GM18858 (cell line): ENCODE data around the gene ZBTB7C.

Experiments
- ATAC-seq: cut with Tn5 transposase; IDR thresholded peaks from one replicate; pipeline ENCODE4 v1.9.1; 2021; ENCODE audit not compliant: unreplicated experiment

ZBTB7C gene

GRCh38 chr18:48418539-48419276 lies 9.5 kb upstream of the ZBTB7C start:
- no peak for ATAC-seq

- no peak for ATAC-seq
Measured at GRCh38 chr18:48417985-48418384, 8.8 kb upstream of the ZBTB7C start.

GRCh38 chr18:48413342-48413741 lies 4.2 kb upstream of the ZBTB7C start:
- no peak for ATAC-seq

GRCh38 chr18:48412339-48412929 lies 3.3 kb upstream of the ZBTB7C start:
- no peak for ATAC-seq

GRCh38 chr18:48410095-48410920 lies 1.1 kb upstream of the ZBTB7C start:
- peak; percentile 90 for ATAC-seq

- no peak for ATAC-seq
Measured at GRCh38 chr18:48409591-48410094, 460 bp upstream of the ZBTB7C start.

GRCh38 chr18:48408111-48408726 lies 964 bp downstream of the ZBTB7C start:
- ATAC-seq = no peak

GRCh38 chr18:48407358-48407757 lies 1.8 kb downstream of the ZBTB7C start:
- ATAC-seq = no peak

GRCh38 chr18:48405978-48406377 lies 3.2 kb downstream of the ZBTB7C start:
- ATAC-seq = no peak

GRCh38 chr18:48404716-48405507 lies 4.3 kb downstream of the ZBTB7C start:
- no peak for ATAC-seq

- ATAC-seq = no peak
Measured at GRCh38 chr18:48402953-48403352, 6.2 kb downstream of the ZBTB7C start.

- no peak for ATAC-seq
Measured at GRCh38 chr18:48399303-48400075, 9.7 kb downstream of the ZBTB7C start.

- ATAC-seq = no peak
Measured at GRCh38 chr18:48398074-48398473, 11.1 kb downstream of the ZBTB7C start.

- no peak for ATAC-seq
Measured at GRCh38 chr18:48397021-48397420, 12.2 kb downstream of the ZBTB7C start.

- ATAC-seq = no peak
Measured at GRCh38 chr18:48396561-48396960, 12.6 kb downstream of the ZBTB7C start.

- ATAC-seq = no peak
Measured at GRCh38 chr18:48395646-48396045, 13.5 kb downstream of the ZBTB7C start.

GRCh38 chr18:48394176-48394575 lies 15.0 kb downstream of the ZBTB7C start:
- ATAC-seq = no peak

GRCh38 chr18:48393776-48394175 lies 15.4 kb downstream of the ZBTB7C start:
- no peak for ATAC-seq

- ATAC-seq = no peak
Measured at GRCh38 chr18:48393170-48393569, 16.0 kb downstream of the ZBTB7C start.

- no peak for ATAC-seq
Measured at GRCh38 chr18:48392268-48392667, 16.9 kb downstream of the ZBTB7C start.
